Measurements from ENCODE around the gene CLMN. TPM values are rescaled to one million over a fixed set of nuclear protein-coding genes. Genes with fewer than 3 reads are reported as not detected.

CLMN gene
- total and polyA plus RNA-seq, 2 of the 8 experiments (the other 6 are each of a cell fraction or from before 2014, with no cell fraction given): 1.6 to 8.2 TPM

GRCh38 chr14:95206534-95206933, 113.2 kb downstream of the CLMN start:
- no peak for DNase-seq (ENCODE audit: low read depth in 1 of 2, low spot score in 2 of 2)

More at GRCh38 chr14:95206534-95206933, 113.2 kb downstream of the CLMN start:
- Histone ChIP-seq H2BK5ac (ENCODE audit: low read depth, low read length) (no peak overlapping the region), H2AK5ac (ENCODE audit: low read depth, low read length) (no peak overlapping the region), H3K4me1 (replicated peaks in 1 of 4; ENCODE audit: control insufficient read depth in 3 of 4, insufficient read depth in 4 of 4, low read length in 3 of 4) (no peaks in the 10 kb centered on the region), H2BK20ac (ENCODE audit: low read length) (no peak overlapping the region), H2AFZ (ENCODE audit: low read length) (no peak overlapping the region), H3K23ac (ENCODE audit: insufficient read length) (no peak overlapping the region), H3K14ac (ENCODE audit: insufficient read length) (no peak overlapping the region), H3K4ac (replicated peaks; ENCODE audit: insufficient read length, low read depth, low read length) (no peak overlapping the region), H3K4me2 (ENCODE audit: insufficient read depth in 1 of 2, low read depth in 2 of 2, low read length in 2 of 2) (no peak overlapping the region), H4K20me1 (replicated peaks in 1 of 2; ENCODE audit: control insufficient read depth in 1 of 2, insufficient read depth in 2 of 2, low read length in 2 of 2) (no peaks in the 10 kb centered on the region), H3K79me2 (ENCODE audit: control insufficient read depth in 1 of 2, insufficient read depth in 2 of 2, low read length in 2 of 2) (no peaks in the 10 kb centered on the region; a peak in 1 of 4 replicates), H4K8ac (ENCODE audit: extremely low read depth, insufficient read depth, low read length) (no peak overlapping the region), H2BK15ac (ENCODE audit: low read length) (no peak overlapping the region), H3K18ac (ENCODE audit: extremely low read depth, low read length) (no peak overlapping the region), H2BK12ac (ENCODE audit: low read depth, low read length) (no peak overlapping the region), H3K9ac (replicated peaks in 1 of 4; ENCODE audit: extremely low read depth in 1 of 4, low read depth in 3 of 4, low read length in 3 of 4) (no peak overlapping the region), H4K91ac (replicated peaks; ENCODE audit: insufficient read length, low read length) (no peak overlapping the region), H3K36me3 (ENCODE audit: control insufficient read depth in 2 of 4, insufficient read depth in 4 of 4, low read length in 3 of 4) (peaks cover 0 to 7% (median 0%) of the 10 kb centered on the region in 4 experiments; a peak in 2 of 8 replicates), H4K5ac (ENCODE audit: insufficient read length, low read depth, low read length) (no peak overlapping the region), H3K23me2 (ENCODE audit: low read depth, low read length) (no peaks in the 10 kb centered on the region), H3K79me1 (ENCODE audit: low read depth, low read length) (no peaks in the 10 kb centered on the region), H3K4me3 (ENCODE audit: extremely low read depth in 1 of 4, insufficient read depth in 2 of 4, low read depth in 3 of 4, low read length in 4 of 4) (no peak overlapping the region), H2BK120ac (replicated peaks; ENCODE audit: low read depth, low read length) (no peak overlapping the region), H3K27ac (ENCODE audit: low read depth, low read length) (no peak overlapping the region), H3K27me3 (replicated peaks in 1 of 4; ENCODE audit: control insufficient read depth in 3 of 4, extremely low read depth in 1 of 4, insufficient read depth in 3 of 4, low read length in 3 of 4) (no peaks in the 10 kb centered on the region), H3K56ac (replicated peaks; ENCODE audit: insufficient read length, low read depth, low read length) (no peak overlapping the region), H3K9me3 (ENCODE audit: insufficient read depth in 2 of 2, low read depth in 1 of 2, low read length in 1 of 2) (no peaks in the 10 kb centered on the region; a peak in 2 of 4 replicates)
- TF ChIP-seq HDAC2 (IDR thresholded peaks at IDR 0.05; ENCODE audit: borderline replicate concordance in 1 of 2, low read depth in 2 of 2, low read length in 2 of 2) (no peak), CHD1 (IDR thresholded peaks at IDR 0.05; ENCODE audit: low read depth, low read length) (no peak), ASH2L (IDR thresholded peaks at IDR 0.05; ENCODE audit: low read length) (no peak), TBP (IDR thresholded peaks at IDR 0.05; ENCODE audit: low read depth, low read length) (no peak), JUN (IDR thresholded peaks at IDR 0.05; ENCODE audit: low read depth, low read length) (no peak), GTF2F1 (IDR thresholded peaks at IDR 0.05; ENCODE audit: borderline replicate concordance, low read depth, low read length) (no peak), EP300 (IDR thresholded peaks at IDR 0.05; ENCODE audit: borderline replicate concordance in 1 of 2, low read depth in 2 of 2, low read length in 2 of 2) (no peak), BRCA1 (IDR thresholded peaks at IDR 0.05; ENCODE audit: low read depth, low read length) (no peak), ZNF274 (IDR thresholded peaks at IDR 0.05; ENCODE audit: borderline replicate concordance, extremely low read depth, low read length) (no peak), SIX5 (IDR thresholded peaks at IDR 0.05; ENCODE audit: low read depth, low read length) (no peak), ATF3 (IDR thresholded peaks at IDR 0.05; ENCODE audit: insufficient read depth, low read depth, low read length) (no peak), SIN3A (conservative IDR thresholded peaks at IDR 0.05 in 1 of 2, IDR thresholded peaks at IDR 0.05 in 1 of 2; ENCODE audit: low read depth in 1 of 2, low read length in 2 of 2) (no peak), NRF1 (IDR thresholded peaks at IDR 0.05; ENCODE audit: low read depth, low read length) (no peak), TEAD4 (IDR thresholded peaks at IDR 0.05; ENCODE audit: low read depth, low read length) (no peak)
- POLR2A ChIA-PET (ENCODE audit: partially characterized antibody): no interaction called here
- CTCF ChIA-PET (ENCODE audit: partially characterized antibody): interaction anchor here (0.7 to 1.4 kb wide), 3 partner anchors 10 to 104 kb away, joined by 3 read pairs; no protein-coding TSS in a partner anchor
- WGBS, 2 experiments (ENCODE audit: extremely low coverage in 1 of 2, insufficient coverage in 1 of 2, insufficient read length in 1 of 2, insufficient replicate concordance in 2 of 2, low coverage in 1 of 2, low lambda C conversion rate in 2 of 2, missing lambda C conversion rate in 1 of 2): 86% methylated on average over 2 of the region's 2 CpGs; no CpG with 5 or more reads in 1 of the 2 experiments
- FAIRE-seq: no peak

Data from H1 (cell line).